ENCODE data around the gene CNOT6.

- TF ChIP-seq POLR2AphosphoS5 (IDR thresholded peaks at IDR 0.05; ENCODE audit: low read depth, low read length): no peak
- no peak for TF ChIP-seq TAF1 (IDR thresholded peaks at IDR 0.05; ENCODE audit: low read depth, low read length)
- TF ChIP-seq POLR2A (IDR thresholded peaks at IDR 0.05; ENCODE audit: low read depth, low read length): no peak
- TF ChIP-seq SPI1 (IDR thresholded peaks at IDR 0.05; ENCODE audit: low read depth, low read length): no peak
- no peak for TF ChIP-seq POU2F2 (IDR thresholded peaks at IDR 0.05; ENCODE audit: low read depth, low read length)
- TF ChIP-seq PAX5 (IDR thresholded peaks at IDR 0.05; ENCODE audit: insufficient read depth, low read length, severe bottlenecking): no peak
Measured at GRCh38 chr5:180463216-180463900, 30.8 kb upstream of the CNOT6 start.

All from GM12891 (cell line).